Sigmoid colon (tissue), 7 donors: ENCODE data around the gene EMID1. TPM values are rescaled to one million over a fixed set of nuclear protein-coding genes. Genes with fewer than 3 reads are reported as not detected.

ENCODE experiments used
- DNase-seq: peaks from one replicate; pipeline ENCODE4 v3.0.0-alpha.2; 2019
- H3K27ac ChIP-seq, 4 donors: fragments of 200-600 bp; sonication (generic); one replicate each; pipeline ENCODE4 v1.5.1; 2016 to 2019; ENCODE audit warnings: mild to moderate bottlenecking in 1 of 4
- H3K27me3 ChIP-seq, 3 donors: fragments of 200-600 bp; sonication (generic); one replicate each; pipeline ENCODE4 v1.5.1; 2019; ENCODE audit warnings: mild to moderate bottlenecking in 1 of 3
- H3K36me3 ChIP-seq, 4 donors: fragments of 200-600 bp; sonication (generic); one replicate each; pipeline ENCODE4 v1.5.1; 2016 to 2019
- H3K4me1 ChIP-seq, 4 donors: fragments of 200-600 bp; sonication (generic); one replicate each; pipeline ENCODE4 v1.5.1; 2017 to 2019
- H3K4me3 ChIP-seq, 4 donors: fragments of 200-600 bp; sonication (generic); one replicate each; pipeline ENCODE4 v1.5.1; 2017 to 2019; ENCODE audit warnings: mild to moderate bottlenecking in 2 of 4, moderate library complexity in 1 of 4
- H3K9me3 ChIP-seq, 4 donors: fragments of 200-600 bp in 3 of 4; sonication (generic) in 3 of 4; one replicate each; pipeline versions ENCODE4 v1.5.1 to v1.6.1; 2013 to 2019
- EP300 ChIP-seq, 4 donors: sonication (generic); formaldehyde crosslinking; IDR thresholded peaks; one replicate each; pipeline ENCODE4 v1.6.1; 2017; ENCODE audit warnings: antibody characterized with exemption in 4 of 4
- POLR2A ChIP-seq, 2 donors: fragments of 450-650 bp; IDR thresholded peaks; one replicate each; pipeline ENCODE4 v1.6.1; 2016; ENCODE audit warnings: antibody characterized with exemption in 2 of 2, mild to moderate bottlenecking in 2 of 2, moderate library complexity in 2 of 2
- POLR2AphosphoS5 ChIP-seq, 4 donors: sonication (generic); formaldehyde crosslinking; IDR thresholded peaks; one replicate each; pipeline ENCODE4 v1.6.1; 2017; ENCODE audit warnings: antibody characterized with exemption in 4 of 4
- WGBS, 2 donors: extraction: QIAGEN DNeasy Blood & Tissue Kit; methylation state at CpG; one replicate each; pipeline ENCODE4 v1.1.7; 2013; 5-methylcytosine and 5-hydroxymethylcytosine counted together
- intact Hi-C: fragments of 100-400 bp; cut with DNase I; formaldehyde crosslinking; loops from one replicate; pipeline ENCODE4 v1.15.1; 2023
- polyA plus RNA-seq, 3 donors: library from polyadenylated mRNA; stranded (reverse); fragments of 200-250 nt; gene quantifications; one replicate each; pipeline ENCODE4 v1.2.3, GENCODE V29; 2013
- total RNA-seq, 4 donors: library from RNA; depleted of rRNA; stranded (reverse); fragments of >200 nt; gene quantifications; one replicate each; pipeline ENCODE4 v1.1.0, GENCODE V29; 2016
- TF ChIP-seq, protein P1 (sequence below), 4 experiments: fragments of 450-650 bp in 3 of 4; fragments of 200-600 bp in 1 of 4; IDR thresholded peaks; one replicate each; pipeline ENCODE4 v1.5.1; 2016 to 2019; ENCODE audit warnings: antibody characterized with exemption in 4 of 4, mild to moderate bottlenecking in 3 of 4, moderate library complexity in 2 of 4
- donor health status: healthy with polysubstance abuse.
- donor health status: Bipolar disorder and iron deficiency.
- donor health status: healthy.

The EMID1 gene
- total and polyA plus RNA-seq, 7 donors: 0.27 to 5.9 (median 3.2) TPM

DNA sequence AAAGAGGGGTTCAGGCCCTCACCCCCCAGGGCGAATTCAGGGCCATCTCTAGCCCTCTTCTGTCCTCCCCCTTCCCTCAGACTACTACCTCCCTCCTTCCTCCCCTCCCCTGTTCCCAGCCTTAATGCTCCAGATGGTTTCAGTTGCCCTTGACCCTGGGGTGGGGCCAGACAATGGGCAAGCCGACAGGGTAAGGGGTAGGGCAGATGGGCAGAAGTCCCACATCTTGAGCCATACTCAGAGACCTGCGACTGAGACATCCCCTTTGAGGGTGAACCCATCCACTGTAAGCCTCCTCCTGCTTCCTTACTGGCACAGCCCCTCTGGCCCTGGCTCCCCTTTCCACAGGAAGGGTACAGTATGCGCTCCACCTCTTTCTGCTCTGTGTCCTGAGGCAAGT, 60.2 kb downstream of the EMID1 start:
- DNase-seq: no peak
- H3K9me3 ChIP-seq: no peaks in the 10 kb centered on the region
- no peaks in the 10 kb centered on the region for H3K27me3 ChIP-seq
- peaks cover 0 to 39% (median 31%) of the 10 kb centered on the region in 4 donors for H3K4me1 ChIP-seq
- H3K36me3 ChIP-seq: peaks cover 0 to 31% (median 8%) of the 10 kb centered on the region in 4 donors
- no peak overlapping the region for H3K4me3 ChIP-seq
- 48 to 67% methylated on average over 4 of the region's 4 CpGs for WGBS, 2 donors
- peak overlapping the region in 3 of 4 donors; percentile 94 to 100 (median 95) for H3K27ac ChIP-seq
- TF ChIP-seq, protein P1, sequence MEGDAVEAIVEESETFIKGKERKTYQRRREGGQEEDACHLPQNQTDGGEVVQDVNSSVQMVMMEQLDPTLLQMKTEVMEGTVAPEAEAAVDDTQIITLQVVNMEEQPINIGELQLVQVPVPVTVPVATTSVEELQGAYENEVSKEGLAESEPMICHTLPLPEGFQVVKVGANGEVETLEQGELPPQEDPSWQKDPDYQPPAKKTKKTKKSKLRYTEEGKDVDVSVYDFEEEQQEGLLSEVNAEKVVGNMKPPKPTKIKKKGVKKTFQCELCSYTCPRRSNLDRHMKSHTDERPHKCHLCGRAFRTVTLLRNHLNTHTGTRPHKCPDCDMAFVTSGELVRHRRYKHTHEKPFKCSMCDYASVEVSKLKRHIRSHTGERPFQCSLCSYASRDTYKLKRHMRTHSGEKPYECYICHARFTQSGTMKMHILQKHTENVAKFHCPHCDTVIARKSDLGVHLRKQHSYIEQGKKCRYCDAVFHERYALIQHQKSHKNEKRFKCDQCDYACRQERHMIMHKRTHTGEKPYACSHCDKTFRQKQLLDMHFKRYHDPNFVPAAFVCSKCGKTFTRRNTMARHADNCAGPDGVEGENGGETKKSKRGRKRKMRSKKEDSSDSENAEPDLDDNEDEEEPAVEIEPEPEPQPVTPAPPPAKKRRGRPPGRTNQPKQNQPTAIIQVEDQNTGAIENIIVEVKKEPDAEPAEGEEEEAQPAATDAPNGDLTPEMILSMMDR (IDR thresholded peaks at IDR 0.05): no peak
- TF ChIP-seq EP300 (IDR thresholded peaks at IDR 0.05): no peak
- TF ChIP-seq POLR2A (IDR thresholded peaks at IDR 0.05): no peak
- TF ChIP-seq POLR2AphosphoS5 (IDR thresholded peaks at IDR 0.05): no peak
- intact Hi-C loops: loop anchor here (5.0 kb wide), 1 partner anchor 1156 kb away; no protein-coding TSS in a partner anchor

DNA sequence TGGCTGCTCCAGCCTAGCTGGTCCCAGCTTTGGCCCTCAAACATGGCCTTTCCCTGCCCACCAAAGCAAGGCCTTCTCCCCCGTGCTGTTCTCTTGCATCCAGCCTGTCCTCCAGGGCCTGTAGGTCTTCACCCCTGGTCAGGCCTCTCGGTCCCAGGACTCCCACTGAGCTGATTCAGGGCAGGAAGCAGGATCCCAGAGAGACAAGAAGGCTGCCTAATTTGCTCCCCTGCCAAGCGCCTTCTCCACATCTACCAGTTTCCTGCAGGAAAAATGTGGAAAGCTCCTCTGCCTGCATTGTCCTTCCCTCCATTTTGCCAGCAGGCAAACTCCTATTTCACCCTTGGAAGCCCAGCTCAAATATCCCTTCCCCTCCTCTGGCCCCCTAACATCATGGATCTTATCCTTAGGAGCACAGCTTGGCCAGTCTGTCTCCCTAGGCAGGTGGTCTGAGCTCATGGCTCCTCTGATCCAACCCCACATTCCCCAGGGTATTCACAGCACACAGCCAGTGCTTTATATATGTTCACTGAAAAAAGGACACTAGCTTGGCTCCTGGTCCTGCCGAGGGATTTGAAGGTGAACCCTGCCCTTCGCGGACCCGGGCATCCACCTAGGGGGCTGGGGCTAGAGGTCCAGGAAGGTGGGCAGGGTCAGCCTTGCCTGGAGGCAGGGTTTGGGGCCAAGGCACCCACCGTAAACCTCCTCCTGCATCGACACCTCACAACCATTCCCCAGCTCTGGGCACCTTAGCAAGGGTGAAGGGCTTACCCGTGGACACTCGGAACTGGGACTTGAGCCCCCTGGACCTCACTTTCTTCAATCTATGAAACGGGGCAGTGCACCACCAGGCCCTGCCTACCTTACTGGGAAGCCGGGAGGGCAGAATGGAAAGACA, 61.1 kb downstream of the EMID1 start:
- WGBS, 2 donors: 23 to 24% methylated on average over 13 of the region's 13 CpGs
- H3K27ac ChIP-seq: peak overlapping the region; percentile 94 to 100 (median 96)
- H3K27me3 ChIP-seq: no peaks in the 10 kb centered on the region
- no peak for DNase-seq
- H3K36me3 ChIP-seq: peaks cover 0 to 31% (median 8%) of the 10 kb centered on the region in 4 donors
- intact Hi-C loops: loop anchor here (5.0 kb wide), 1 partner anchor 1155 kb away; no protein-coding TSS in a partner anchor
- no peak for TF ChIP-seq EP300 (IDR thresholded peaks at IDR 0.05)
- TF ChIP-seq, protein P1 (IDR thresholded peaks at IDR 0.05): no peak
- TF ChIP-seq POLR2A (IDR thresholded peaks at IDR 0.05): no peak
- no peak for TF ChIP-seq POLR2AphosphoS5 (IDR thresholded peaks at IDR 0.05)
- H3K4me1 ChIP-seq: peaks cover 0 to 48% (median 39%) of the 10 kb centered on the region in 4 donors
- peak overlapping the region; percentile 72 to 80 (median 76) for H3K4me3 ChIP-seq
- H3K9me3 ChIP-seq: no peaks in the 10 kb centered on the region

DNA sequence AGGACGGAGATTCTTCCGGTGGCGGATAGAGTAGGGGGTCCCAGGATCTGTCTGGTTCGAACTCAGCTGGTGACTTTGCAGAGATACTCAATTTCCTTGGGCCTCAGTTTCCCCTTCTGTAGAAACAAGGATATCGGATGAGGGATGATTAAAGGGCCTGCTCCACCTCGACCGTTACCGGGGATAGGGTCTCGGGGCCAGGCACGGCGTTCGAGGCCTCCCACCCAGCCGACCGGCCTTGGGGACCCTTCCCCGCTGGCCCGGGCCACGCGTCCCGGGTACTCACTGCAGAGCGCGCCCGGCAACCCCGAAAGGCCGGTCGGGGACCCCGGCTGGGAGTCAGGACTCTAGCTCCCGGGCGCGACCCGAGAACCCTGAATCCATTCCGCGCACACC, 61.8 kb downstream of the EMID1 start:
- WGBS, 2 donors: 0% methylated on average over 32 of the region's 32 CpGs
- no peak for DNase-seq
- Histone ChIP-seq H3K4me1 (peaks cover 0 to 55% (median 46%) of the 10 kb centered on the region in 4 donors), H3K4me3 (peak overlapping the region; percentile 72 to 80 (median 76)), H3K27me3 (no peaks in the 10 kb centered on the region), H3K36me3 (peaks cover 0 to 34% (median 8%) of the 10 kb centered on the region in 4 donors), H3K9me3 (no peaks in the 10 kb centered on the region), H3K27ac (peak overlapping the region; percentile 94 to 100 (median 96))
- intact Hi-C loops: loop anchor here (5.0 kb wide), 1 partner anchor 1155 kb away; no protein-coding TSS in a partner anchor
- no peak for TF ChIP-seq EP300 (IDR thresholded peaks at IDR 0.05)
- TF ChIP-seq, protein P1 (IDR thresholded peaks at IDR 0.05): no peak

DNA sequence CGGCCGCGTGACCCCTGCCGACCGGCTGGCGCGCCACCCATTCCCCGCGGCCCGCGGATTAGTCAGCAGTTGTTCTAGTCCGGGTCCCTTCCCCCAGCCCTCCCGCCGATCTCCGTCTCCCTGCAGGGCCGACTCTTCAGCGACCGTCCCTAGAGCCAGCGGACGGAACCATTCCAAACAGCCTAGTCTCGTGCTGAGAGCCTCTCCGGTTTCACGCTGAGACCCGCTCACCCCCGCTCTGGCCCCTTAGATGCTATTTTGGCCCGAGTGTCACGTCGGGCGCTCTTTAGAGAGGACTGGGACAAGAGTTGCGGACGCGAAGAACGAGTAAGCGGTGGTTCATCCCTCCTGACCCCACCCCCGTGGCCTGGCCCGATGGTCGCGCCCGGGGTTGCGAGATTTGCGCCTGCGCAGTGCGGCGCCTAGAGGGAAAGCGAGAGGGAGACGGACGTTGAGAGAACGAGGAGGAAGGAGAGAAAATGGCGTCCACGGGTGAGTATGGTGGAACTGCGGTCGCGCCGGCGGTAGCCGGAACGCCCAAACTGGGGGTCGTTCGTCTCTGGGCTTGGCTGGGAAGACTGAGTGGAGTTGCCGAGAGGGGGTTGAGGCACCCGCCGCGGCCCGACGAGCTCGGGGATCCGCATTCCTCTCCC, 62.3 kb downstream of the EMID1 start, which contains the start of the genes EWSR1 and RHBDD3:
Gene EWSR1 (plus strand): TSS at position 411 of the 653 bp plus-strand sequence. CDS start 69 bp downstream, at position 480.
Gene RHBDD3 (minus strand): TSS at position 124 of the 653 bp plus-strand sequence. CDS start 2,355 bp downstream, outside the sequence.
- H3K9me3 ChIP-seq: no peaks in the 10 kb centered on the region
- 0% methylated on average over 67 of the region's 67 CpGs for WGBS, 2 donors
- peak; percentile 98 for DNase-seq
- no peaks in the 10 kb centered on the region for H3K27me3 ChIP-seq
- peak within 1 kb of the TSS; percentile 72 to 80 (median 76) for H3K4me3 ChIP-seq
- peaks cover 0 to 60% (median 51%) of the 10 kb centered on the region in 4 donors for H3K4me1 ChIP-seq
- H3K36me3 ChIP-seq: peaks cover 0 to 34% (median 11%) of the 10 kb centered on the region in 4 donors
- intact Hi-C loops: loop anchor here (2.0 to 5.0 kb wide), 2 partner anchors 39 to 1154 kb away; partner anchors contain the start of gene GAS2L1
- peak within 1 kb of the TSS; percentile 94 to 100 (median 96) for H3K27ac ChIP-seq
- TF ChIP-seq POLR2AphosphoS5 (IDR thresholded peaks at IDR 0.05): peak; percentile 94 to 96 (median 96)
- TF ChIP-seq, protein P1 (IDR thresholded peaks at IDR 0.05): no peak
- TF ChIP-seq POLR2A (IDR thresholded peaks at IDR 0.05): peak; percentile 77 to 79
- no peak for TF ChIP-seq EP300 (IDR thresholded peaks at IDR 0.05)
